Measurements from ENCODE around the gene SMARCAD1. TPM values are rescaled to one million over a fixed set of nuclear protein-coding genes. Genes with fewer than 3 reads are reported as not detected.

SMARCAD1 gene
- total RNA-seq, 1 experiment from 2014 or later = 57.1 TPM

DNA sequence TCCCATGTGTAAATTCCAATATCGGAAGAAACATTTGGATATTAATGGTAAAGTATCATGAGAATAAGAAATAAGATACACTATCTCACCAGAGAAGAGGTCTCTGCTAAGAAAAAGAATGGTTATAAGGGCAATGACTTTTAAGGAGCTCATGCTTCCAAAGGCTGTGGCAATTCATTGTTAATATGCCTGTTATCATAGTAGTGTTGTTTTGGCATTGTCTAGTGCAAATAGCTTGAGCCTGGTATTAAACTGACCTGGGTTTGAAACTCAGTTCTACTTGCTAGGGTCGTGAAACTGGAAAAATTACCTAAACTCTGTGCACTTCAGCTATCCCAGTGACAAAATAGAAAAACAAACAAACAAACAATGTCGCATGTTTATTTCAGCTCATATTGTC is 126.2 kb downstream of the SMARCAD1 start:
- TF ChIP-seq, protein P1, sequence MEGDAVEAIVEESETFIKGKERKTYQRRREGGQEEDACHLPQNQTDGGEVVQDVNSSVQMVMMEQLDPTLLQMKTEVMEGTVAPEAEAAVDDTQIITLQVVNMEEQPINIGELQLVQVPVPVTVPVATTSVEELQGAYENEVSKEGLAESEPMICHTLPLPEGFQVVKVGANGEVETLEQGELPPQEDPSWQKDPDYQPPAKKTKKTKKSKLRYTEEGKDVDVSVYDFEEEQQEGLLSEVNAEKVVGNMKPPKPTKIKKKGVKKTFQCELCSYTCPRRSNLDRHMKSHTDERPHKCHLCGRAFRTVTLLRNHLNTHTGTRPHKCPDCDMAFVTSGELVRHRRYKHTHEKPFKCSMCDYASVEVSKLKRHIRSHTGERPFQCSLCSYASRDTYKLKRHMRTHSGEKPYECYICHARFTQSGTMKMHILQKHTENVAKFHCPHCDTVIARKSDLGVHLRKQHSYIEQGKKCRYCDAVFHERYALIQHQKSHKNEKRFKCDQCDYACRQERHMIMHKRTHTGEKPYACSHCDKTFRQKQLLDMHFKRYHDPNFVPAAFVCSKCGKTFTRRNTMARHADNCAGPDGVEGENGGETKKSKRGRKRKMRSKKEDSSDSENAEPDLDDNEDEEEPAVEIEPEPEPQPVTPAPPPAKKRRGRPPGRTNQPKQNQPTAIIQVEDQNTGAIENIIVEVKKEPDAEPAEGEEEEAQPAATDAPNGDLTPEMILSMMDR (conservative IDR thresholded peaks at IDR 0.05) = no peak
- Histone ChIP-seq H3K23me2 (ENCODE audit: insufficient read length, low read depth, low read length, poor library complexity, severe bottlenecking) (no peaks in the 10 kb centered on the region), H3K4me2 (ENCODE audit: insufficient read depth, insufficient read length, low read length) (no peak overlapping the region), H3K27me3 (ENCODE audit: insufficient read depth, low read length) (no peaks in the 10 kb centered on the region), H3K79me1 (ENCODE audit: insufficient read depth, low read depth, low read length, poor library complexity, severe bottlenecking) (no peaks in the 10 kb centered on the region), H3K56ac (ENCODE audit: insufficient read length, low read depth, low read length) (no peak overlapping the region), H4K5ac (ENCODE audit: insufficient read length, low read depth, low read length) (no peak overlapping the region), H4K20me1 (ENCODE audit: control insufficient read depth, insufficient read depth, insufficient read length) (no peaks in the 10 kb centered on the region), H3K4me1 (ENCODE audit: insufficient read depth, low read length) (no peaks in the 10 kb centered on the region), H2BK5ac (ENCODE audit: insufficient read length, low read length) (no peak overlapping the region), H2AK5ac (ENCODE audit: insufficient read length, low read length) (no peak overlapping the region), H3K79me2 (ENCODE audit: insufficient read depth, low read length) (no peaks in the 10 kb centered on the region), H2AFZ (ENCODE audit: low read length) (no peak overlapping the region), H3K27ac (ENCODE audit: insufficient read length, low read depth, low read length) (no peak overlapping the region), H3K18ac (ENCODE audit: insufficient read length, low read depth, low read length) (no peak overlapping the region), H3K9me3 (ENCODE audit: control insufficient read depth, low read depth, low read length) (no peaks in the 10 kb centered on the region), H4K8ac (replicated peaks; ENCODE audit: insufficient read length, low read depth, low read length) (no peak overlapping the region), H2BK12ac (ENCODE audit: insufficient read length, low read depth, low read length) (no peak overlapping the region), H3K23ac (ENCODE audit: insufficient read length, low read depth, low read length) (no peak overlapping the region), H3K9ac (ENCODE audit: extremely low read depth, insufficient read length, low read length) (no peak overlapping the region), H3K14ac (ENCODE audit: insufficient read depth, low read length) (no peak overlapping the region), H2BK120ac (ENCODE audit: low read depth, low read length, poor library complexity, severe bottlenecking) (no peak overlapping the region), H4K91ac (ENCODE audit: insufficient read length, low read depth, low read length) (no peak overlapping the region), H2BK15ac (ENCODE audit: low read depth, low read length) (no peak overlapping the region), H2BK20ac (ENCODE audit: low read depth, low read length, poor library complexity, severe bottlenecking) (no peak overlapping the region), H3K4ac (ENCODE audit: low read depth, low read length) (no peak overlapping the region), H3T11ph (ENCODE audit: low read length) (no peak overlapping the region)
- Mint-ChIP-seq H3K27ac (no peak overlapping the region), H3K4me3 (no peak overlapping the region), H3K4me1 (peaks cover 5 to 20% of the 10 kb centered on the region in 2 experiments), H3K36me3 (ENCODE audit: insufficient read depth in 1 of 3, low read depth in 3 of 3) (no peaks in the 10 kb centered on the region), H3K27me3 (ENCODE audit: low read depth) (no peaks in the 10 kb centered on the region), H3K9me3 (no peaks in the 10 kb centered on the region)
- no CpG with 5 or more reads among the region's 3 CpGs for WGBS (ENCODE audit: extremely low coverage, insufficient read length, low lambda C conversion rate)
- DNase-seq = no peak
